H1 (cell line): ENCODE results near the gene SDC4. TPM values are rescaled to one million over a fixed set of nuclear protein-coding genes. Genes with fewer than 3 reads are reported as not detected.

Experiments used
- CTCF ChIA-PET: fragments of 300-600 bp; sonication (Branson Sonifier 250); formaldehyde crosslinking; loops from one replicate; lab custom pipeline; 2021; ENCODE audit not compliant: partially characterized antibody; lab: Charles Lee
- POLR2A ChIA-PET: fragments of 300-600 bp; sonication (Branson Sonifier 250); formaldehyde crosslinking; loops from one replicate; lab custom pipeline; 2021; ENCODE audit warnings: inconsistent platforms; ENCODE audit not compliant: partially characterized antibody; lab: Charles Lee
- DNase-seq, 2 experiments: peaks; one replicate each; pipeline versions ENCODE4 v3.0.0 to v3.0.0-alpha.2; 2010 to 2022; ENCODE audit warnings: low spot score in 2 of 2, low read depth in 1 of 2, mixed read lengths in 1 of 2
- FAIRE-seq: peaks from 2 replicates; lab custom pipeline; 2011; peaks lifted over from hg19 to GRCh38; lab: Jason Lieb, UNC
- H2AFZ ChIP-seq: 2 replicates; pipeline ENCODE4 v1.8.1; 2012; ENCODE audit warnings: low read length, inconsistent platforms
- H2AK5ac ChIP-seq: 2 replicates; pipeline ENCODE4 v1.6.1; 2013; ENCODE audit warnings: low read depth, low read length
- H2BK120ac ChIP-seq: replicated peaks from 2 replicates; pipeline ENCODE3; 2013; ENCODE audit warnings: low read depth, low read length, inconsistent platforms
- H2BK12ac ChIP-seq: 2 replicates; pipeline ENCODE4 v1.6.1; 2013; ENCODE audit warnings: low read depth, low read length
- H2BK15ac ChIP-seq: 2 replicates; pipeline ENCODE4 v1.6.1; 2013; ENCODE audit warnings: low read length
- H2BK20ac ChIP-seq: 2 replicates; pipeline ENCODE4 v1.6.1; 2013; ENCODE audit warnings: low read length
- H2BK5ac ChIP-seq: 2 replicates; pipeline ENCODE4 v1.6.1; 2013; ENCODE audit warnings: low read depth, low read length
- H3K14ac ChIP-seq: 2 replicates; pipeline ENCODE4 v1.6.1; 2013; ENCODE audit warnings: inconsistent platforms; ENCODE audit not compliant: insufficient read length
- H3K18ac ChIP-seq: 2 replicates; pipeline ENCODE4 v1.6.1; 2013; ENCODE audit warnings: low read length; ENCODE audit errors: extremely low read depth
- H3K23ac ChIP-seq: 2 replicates; pipeline ENCODE4 v1.6.1; 2013; ENCODE audit warnings: inconsistent platforms; ENCODE audit not compliant: insufficient read length
- H3K23me2 ChIP-seq: 2 replicates; pipeline ENCODE4 v1.6.1; 2013; ENCODE audit warnings: low read depth, low read length
- H3K27ac ChIP-seq: 2 replicates; pipeline ENCODE4 v1.6.1; 2011; ENCODE audit warnings: low read depth, low read length, inconsistent platforms
- H3K27me3 ChIP-seq, 4 experiments: replicated peaks in 1 of 4; 1 replicate in 1 of 4; 2 replicates in 3 of 4; pipeline versions ENCODE4 v1.6.1 to v1.8.1; 2011 to 2013; ENCODE audit warnings: low read length in 3 of 4, mild to moderate bottlenecking in 3 of 4, inconsistent platforms in 2 of 4, mixed read lengths in 2 of 4, moderate library complexity in 1 of 4; ENCODE audit not compliant: control insufficient read depth in 3 of 4, insufficient read depth in 3 of 4; ENCODE audit errors: extremely low read depth in 1 of 4
- H3K36me3 ChIP-seq, 4 experiments: 2 replicates each; pipeline versions ENCODE4 v1.6.1 to v1.8.1; 2011 to 2013; ENCODE audit warnings: mild to moderate bottlenecking in 4 of 4, low read length in 3 of 4, moderate library complexity in 2 of 4, control low read depth in 1 of 4, inconsistent platforms in 1 of 4; ENCODE audit not compliant: insufficient read depth in 4 of 4, control insufficient read depth in 2 of 4
- H3K4ac ChIP-seq: replicated peaks from 2 replicates; pipeline ENCODE3; 2013; ENCODE audit warnings: low read length, low read depth, mixed read lengths, inconsistent platforms; ENCODE audit not compliant: insufficient read length
- H3K4me1 ChIP-seq, 4 experiments: replicated peaks in 1 of 4; 1 replicate in 1 of 4; 2 replicates in 3 of 4; pipeline versions ENCODE4 v1.6.1 to v1.8.1; 2011 to 2013; ENCODE audit warnings: low read length in 3 of 4, inconsistent platforms in 2 of 4, mixed read lengths in 1 of 4; ENCODE audit not compliant: insufficient read depth in 4 of 4, control insufficient read depth in 3 of 4
- H3K4me2 ChIP-seq, 2 experiments: 2 replicates each; pipeline versions ENCODE4 v1.6.1 to v1.8.1; 2011 to 2013; ENCODE audit warnings: low read depth in 2 of 2, low read length in 2 of 2, control low read depth in 1 of 2, inconsistent platforms in 1 of 2, mild to moderate bottlenecking in 1 of 2; ENCODE audit not compliant: insufficient read depth in 1 of 2
- H3K4me3 ChIP-seq, 4 experiments: fragments of 200-600, 300-600 bp in 1 of 4; sonication (generic), shearing (Covaris generic), sonication (Bioruptor Twin) in 1 of 4; 2 replicates each; pipeline versions ENCODE4 v1.5.1 to v1.8.1; 2011 to 2016; ENCODE audit warnings: low read length in 4 of 4, low read depth in 3 of 4, control low read depth in 2 of 4, inconsistent platforms in 2 of 4, mild to moderate bottlenecking in 2 of 4, mixed read lengths in 1 of 4, moderate library complexity in 1 of 4; ENCODE audit not compliant: insufficient read depth in 2 of 4; ENCODE audit errors: extremely low read depth in 1 of 4
- H3K56ac ChIP-seq: replicated peaks from 2 replicates; pipeline ENCODE3; 2013; ENCODE audit warnings: low read depth, mild to moderate bottlenecking, mixed read lengths, low read length, inconsistent platforms; ENCODE audit not compliant: insufficient read length
- H3K79me1 ChIP-seq: 2 replicates; pipeline ENCODE4 v1.6.1; 2013; ENCODE audit warnings: low read depth, low read length, control low read depth
- H3K79me2 ChIP-seq, 2 experiments: 2 replicates each; pipeline versions ENCODE4 v1.6.1 to v1.8.1; 2012 to 2013; ENCODE audit warnings: low read length in 2 of 2, mild to moderate bottlenecking in 2 of 2, inconsistent platforms in 1 of 2; ENCODE audit not compliant: insufficient read depth in 2 of 2, control insufficient read depth in 1 of 2
- H3K9ac ChIP-seq, 4 experiments: replicated peaks in 1 of 4; 1 replicate in 1 of 4; 2 replicates in 3 of 4; pipeline versions ENCODE4 v1.6.1 to v1.8.1; 2011 to 2013; ENCODE audit warnings: low read depth in 3 of 4, low read length in 3 of 4, control low read depth in 2 of 4, mild to moderate bottlenecking in 2 of 4, moderate library complexity in 2 of 4, inconsistent platforms in 1 of 4; ENCODE audit errors: extremely low read depth in 1 of 4
- H3K9me3 ChIP-seq, 2 experiments: 2 replicates each; pipeline versions ENCODE4 v1.6.1 to v1.8.1; 2012 to 2013; ENCODE audit warnings: mild to moderate bottlenecking in 2 of 2, moderate library complexity in 2 of 2, control low read depth in 1 of 2, inconsistent platforms in 1 of 2, low read depth in 1 of 2, low read length in 1 of 2, mixed read lengths in 1 of 2; ENCODE audit not compliant: insufficient read depth in 2 of 2
- H4K20me1 ChIP-seq, 2 experiments: replicated peaks in 1 of 2; 2 replicates each; pipeline versions ENCODE3 to v1.8.1; 2011 to 2013; ENCODE audit warnings: inconsistent platforms in 2 of 2, low read length in 2 of 2, mild to moderate bottlenecking in 1 of 2; ENCODE audit not compliant: insufficient read depth in 2 of 2, control insufficient read depth in 1 of 2
- H4K5ac ChIP-seq: 2 replicates; pipeline ENCODE4 v1.6.1; 2013; ENCODE audit warnings: low read length, low read depth, mixed read lengths, inconsistent platforms; ENCODE audit not compliant: insufficient read length
- H4K8ac ChIP-seq: 2 replicates; pipeline ENCODE4 v1.8.0; 2013; ENCODE audit warnings: mild to moderate bottlenecking, moderate library complexity, low read length, inconsistent platforms; ENCODE audit not compliant: insufficient read depth; ENCODE audit errors: extremely low read depth
- H4K91ac ChIP-seq: replicated peaks from 2 replicates; pipeline ENCODE3; 2013; ENCODE audit warnings: low read length, mixed read lengths, inconsistent platforms; ENCODE audit not compliant: insufficient read length
- BRCA1 ChIP-seq: IDR thresholded peaks from 2 replicates; pipeline ENCODE4 v1.6.1; 2012; ENCODE audit warnings: low read depth, low read length, improper control_type of control experiment
- CHD1 ChIP-seq: IDR thresholded peaks from 2 replicates; pipeline ENCODE4 v1.6.1; 2012; ENCODE audit warnings: low read depth, low read length, improper control_type of control experiment
- EGR1 ChIP-seq: IDR thresholded peaks from 2 replicates; pipeline ENCODE4 v1.6.1; 2011; ENCODE audit warnings: low read depth, low read length, borderline replicate concordance
- KDM1A ChIP-seq: fragments of 200-600, 300-600 bp; sonication (generic); IDR thresholded peaks from 2 replicates; pipeline ENCODE4 v1.7.1; 2016; ENCODE audit warnings: mild to moderate bottlenecking, low read length, borderline replicate concordance
- MAFK ChIP-seq: IDR thresholded peaks from 2 replicates; pipeline ENCODE4 v1.6.1; 2012; ENCODE audit warnings: low read depth, mild to moderate bottlenecking, improper control_type of control experiment, low read length
- POLR2AphosphoS5 ChIP-seq: IDR thresholded peaks from 2 replicates; pipeline ENCODE4 v1.6.1; 2011; ENCODE audit warnings: low read depth, low read length
- RAD21 ChIP-seq, 2 experiments: IDR thresholded peaks in 1 of 2; conservative IDR thresholded peaks in 1 of 2; 2 replicates each; pipeline ENCODE4 v1.6.1; 2011; ENCODE audit warnings: low read depth in 2 of 2, low read length in 2 of 2, improper control_type of control experiment in 1 of 2, inconsistent platforms in 1 of 2, mild to moderate bottlenecking in 1 of 2, moderate library complexity in 1 of 2
- RNF2 ChIP-seq: fragments of 200-900, 300-1000 bp; sonication (generic); IDR thresholded peaks from 2 replicates; pipeline ENCODE4 v1.7.1; 2016; ENCODE audit warnings: borderline replicate concordance, low read depth, mild to moderate bottlenecking, antibody characterized with exemption, low read length; ENCODE audit not compliant: poor library complexity, severe bottlenecking; ENCODE audit errors: missing control alignments
- SIN3A ChIP-seq, 2 experiments: IDR thresholded peaks in 1 of 2; conservative IDR thresholded peaks in 1 of 2; 2 replicates each; pipeline ENCODE4 v1.6.1; 2011 to 2012; ENCODE audit warnings: low read length in 2 of 2, improper control_type of control experiment in 1 of 2, low read depth in 1 of 2, mild to moderate bottlenecking in 1 of 2
- SUZ12 ChIP-seq: fragments of 200-600 bp; sonication (generic); IDR thresholded peaks from 2 replicates; pipeline ENCODE4 v1.6.1; 2012; ENCODE audit warnings: mild to moderate bottlenecking, inconsistent platforms, low read length, moderate library complexity, mixed read lengths
- TBP ChIP-seq: IDR thresholded peaks from 2 replicates; pipeline ENCODE4 v1.6.1; 2011; ENCODE audit warnings: low read depth, low read length, improper control_type of control experiment
- TEAD4 ChIP-seq: IDR thresholded peaks from 2 replicates; pipeline ENCODE4 v1.6.1; 2012; ENCODE audit warnings: low read depth, low read length, inconsistent platforms, mixed read lengths
- ZNF274 ChIP-seq: IDR thresholded peaks from 2 replicates; pipeline ENCODE4 v1.7.0; 2012; ENCODE audit warnings: low read length, borderline replicate concordance; ENCODE audit errors: extremely low read depth
- WGBS, 2 experiments: shearing (Covaris generic) in 1 of 2; methylation state at CpG; one replicate each; pipeline versions ENCODE4 v1.1.6 to v1.1.7; 2013 to 2015; ENCODE audit warnings: low lambda C conversion rate in 2 of 2, mixed read lengths in 2 of 2, inconsistent platforms in 1 of 2, low coverage in 1 of 2, missing lambda C conversion rate in 1 of 2; ENCODE audit not compliant: insufficient replicate concordance in 2 of 2, insufficient coverage in 1 of 2, insufficient read length in 1 of 2; ENCODE audit errors: extremely low coverage in 1 of 2, missing lambda C conversion rate in 1 of 2; 5-methylcytosine and 5-hydroxymethylcytosine counted together
- polyA plus RNA-seq, 7 experiments: library from polyadenylated mRNA; depleted of rRNA in 3 of 7; stranded (reverse) in 5 of 7; unstranded in 2 of 7; fragments of >200 nt in 5 of 7; fragments of 200-250 nt in 2 of 7; gene quantifications; 1 replicate in 5 of 7; 2 replicates in 1 of 7; 4 replicates in 1 of 7; pipeline versions ENCODE4 v1.2.1 to v1.2.3, GENCODE V29; 2011 to 2013; ENCODE audit warnings: missing spikeins in 2 of 7, mixed read lengths in 2 of 7
- total RNA-seq: library from RNA; stranded (reverse); fragmentation: NEBNext Ultra II Directional; extraction: Animal tissue kit (Norgen Biotek cat#: 25700); gene quantifications from 2 replicates; pipeline ENCODE4 v1.2.1, GENCODE V29; 2021

Gene SDC4
- total and polyA plus RNA-seq, 2 of the 8 experiments (the other 6 are each of a cell fraction or from before 2014, with no cell fraction given), result 34.6 to 60.2 TPM

DNA sequence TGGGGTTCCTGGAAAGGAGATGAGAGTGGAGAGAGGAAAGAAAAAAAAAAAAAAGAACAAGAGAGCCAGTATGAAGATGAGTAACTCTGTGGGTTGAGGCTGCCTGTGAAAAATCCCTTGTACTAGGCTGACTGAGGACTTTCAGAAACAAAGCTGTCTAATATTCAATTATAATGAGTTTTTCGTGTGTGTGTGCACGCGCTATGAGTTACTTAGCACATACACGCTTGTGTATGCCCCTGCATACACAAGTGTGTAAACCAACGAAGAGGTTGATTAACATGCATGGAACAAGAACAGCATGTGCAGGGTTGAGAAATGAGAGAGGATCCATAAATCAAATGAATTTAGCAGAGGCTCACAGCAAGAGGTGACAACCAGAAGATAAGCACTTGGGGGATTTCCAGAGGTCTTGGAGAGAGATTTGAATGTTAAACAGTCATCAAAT is 46.4 kb downstream of the SDC4 start:
- H3K23ac ChIP-seq, result no peak overlapping the region
- no peak overlapping the region for H3K56ac ChIP-seq
- H4K91ac ChIP-seq, result no peak overlapping the region
- no peak overlapping the region for H3K4ac ChIP-seq
- no peak overlapping the region for H2BK20ac ChIP-seq
- H3K27ac ChIP-seq, result no peak overlapping the region
- DNase-seq (no peak), FAIRE-seq (no peak)
- H2AK5ac ChIP-seq, result no peak overlapping the region
- 85% methylated on average over 5 of the region's 5 CpGs; no CpG with 5 or more reads in 1 of the 2 experiments for WGBS, 2 experiments
- no peak overlapping the region for H2BK5ac ChIP-seq
- H3K36me3 ChIP-seq, result no peaks in the 10 kb centered on the region
- no peak overlapping the region for H2BK15ac ChIP-seq
- ChIA-PET POLR2A (interaction anchor here (1.2 to 4.2 kb wide), 2 partner anchors 9 to 40 kb away, joined by 3 to 18 read pairs; no protein-coding TSS in a partner anchor), CTCF (interaction anchor here (0.6 to 6.2 kb wide), 11 partner anchors 9 to 206 kb away, joined by 3 to 104 read pairs (median 4); partner anchors contain the start of gene WFDC2)
- H4K5ac ChIP-seq, result no peak overlapping the region
- no peak overlapping the region for H3K9ac ChIP-seq
- no peaks in the 10 kb centered on the region for H3K79me2 ChIP-seq
- H3K14ac ChIP-seq, result no peak overlapping the region
- H2BK12ac ChIP-seq, result no peak overlapping the region
- H3K23me2 ChIP-seq, result no peaks in the 10 kb centered on the region
- no peak overlapping the region for H3K4me3 ChIP-seq
- no peaks in the 10 kb centered on the region for H3K9me3 ChIP-seq
- peaks cover 0 to 6% (median 4%) of the 10 kb centered on the region in 4 experiments; a peak in 3 of 7 replicates for H3K4me1 ChIP-seq
- H2BK120ac ChIP-seq, result no peak overlapping the region
- no peak overlapping the region for H3K4me2 ChIP-seq
- H2AFZ ChIP-seq, result no peak overlapping the region
- H3K27me3 ChIP-seq, result no peaks in the 10 kb centered on the region; a peak in 1 of 7 replicates
- H3K18ac ChIP-seq, result no peak overlapping the region
- H3K79me1 ChIP-seq, result no peaks in the 10 kb centered on the region
- H4K20me1 ChIP-seq, result no peaks in the 10 kb centered on the region
- no peak overlapping the region for H4K8ac ChIP-seq
- TF ChIP-seq SIN3A (conservative IDR thresholded peaks at IDR 0.05 in 1 of 2, IDR thresholded peaks at IDR 0.05 in 1 of 2; ENCODE audit: low read depth in 1 of 2, low read length in 2 of 2) (no peak), BRCA1 (no peak), RNF2 (no peak), RAD21 (IDR thresholded peaks at IDR 0.05 in 1 of 2, conservative IDR thresholded peaks at IDR 0.05 in 1 of 2; ENCODE audit: low read depth in 2 of 2, low read length in 2 of 2) (no peak), SUZ12 (no peak), TEAD4 (no peak), TBP (no peak), KDM1A (no peak), EGR1 (no peak), ZNF274 (no peak), POLR2AphosphoS5 (no peak), MAFK (no peak), CHD1 (no peak)
